ENCODE measurements around the gene LILRB5.
A peak's percentile ranks its signal among the peaks of the same experiment; 100 is the strongest.
"Not testable (repeated sequence)": the region's sequence is repeated elsewhere in the genome, so short reads cannot be mapped to it uniquely, and the experiment has no call there.

Gene LILRB5

DNA sequence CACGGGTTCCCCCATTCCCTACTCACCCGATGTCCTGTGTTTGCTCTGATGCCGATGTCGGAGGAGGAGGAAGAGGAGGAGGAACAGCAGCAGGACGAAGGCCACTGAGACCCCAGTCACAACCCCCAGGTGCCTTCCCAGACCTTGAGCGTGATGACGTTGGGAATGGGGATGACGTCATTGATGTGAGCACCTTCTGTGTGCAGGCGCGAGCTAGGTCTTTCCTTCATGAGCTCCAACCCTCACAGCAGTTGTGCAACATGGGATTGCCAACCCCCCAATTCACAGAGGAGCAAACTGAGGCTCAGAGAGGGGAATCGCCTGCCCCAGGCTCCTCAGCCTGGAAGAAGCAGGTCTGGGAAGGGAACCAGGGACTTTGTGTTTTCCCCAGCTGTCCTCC is 4.2 kb downstream of the LILRB5 start:
- Histone ChIP-seq H3K4me3 (ENCODE audit: low read depth, low read length) (no peak overlapping the region), H3K27me3 (replicated peaks) (peaks cover 12% of the 10 kb centered on the region), H3K27ac (no peak overlapping the region), H3K36me3 (replicated peaks) (no peaks in the 10 kb centered on the region)
- TF ChIP-seq, protein P1, sequence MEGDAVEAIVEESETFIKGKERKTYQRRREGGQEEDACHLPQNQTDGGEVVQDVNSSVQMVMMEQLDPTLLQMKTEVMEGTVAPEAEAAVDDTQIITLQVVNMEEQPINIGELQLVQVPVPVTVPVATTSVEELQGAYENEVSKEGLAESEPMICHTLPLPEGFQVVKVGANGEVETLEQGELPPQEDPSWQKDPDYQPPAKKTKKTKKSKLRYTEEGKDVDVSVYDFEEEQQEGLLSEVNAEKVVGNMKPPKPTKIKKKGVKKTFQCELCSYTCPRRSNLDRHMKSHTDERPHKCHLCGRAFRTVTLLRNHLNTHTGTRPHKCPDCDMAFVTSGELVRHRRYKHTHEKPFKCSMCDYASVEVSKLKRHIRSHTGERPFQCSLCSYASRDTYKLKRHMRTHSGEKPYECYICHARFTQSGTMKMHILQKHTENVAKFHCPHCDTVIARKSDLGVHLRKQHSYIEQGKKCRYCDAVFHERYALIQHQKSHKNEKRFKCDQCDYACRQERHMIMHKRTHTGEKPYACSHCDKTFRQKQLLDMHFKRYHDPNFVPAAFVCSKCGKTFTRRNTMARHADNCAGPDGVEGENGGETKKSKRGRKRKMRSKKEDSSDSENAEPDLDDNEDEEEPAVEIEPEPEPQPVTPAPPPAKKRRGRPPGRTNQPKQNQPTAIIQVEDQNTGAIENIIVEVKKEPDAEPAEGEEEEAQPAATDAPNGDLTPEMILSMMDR (IDR thresholded peaks at IDR 0.05; ENCODE audit: low read depth, low read length, missing control alignments), result no peak
- no peak for DNase-seq
- in situ Hi-C loops (cut with HindIII; ENCODE audit: low pct_ligation_motif_present, low sequenced_read_pairs), result no loop called here

DNA sequence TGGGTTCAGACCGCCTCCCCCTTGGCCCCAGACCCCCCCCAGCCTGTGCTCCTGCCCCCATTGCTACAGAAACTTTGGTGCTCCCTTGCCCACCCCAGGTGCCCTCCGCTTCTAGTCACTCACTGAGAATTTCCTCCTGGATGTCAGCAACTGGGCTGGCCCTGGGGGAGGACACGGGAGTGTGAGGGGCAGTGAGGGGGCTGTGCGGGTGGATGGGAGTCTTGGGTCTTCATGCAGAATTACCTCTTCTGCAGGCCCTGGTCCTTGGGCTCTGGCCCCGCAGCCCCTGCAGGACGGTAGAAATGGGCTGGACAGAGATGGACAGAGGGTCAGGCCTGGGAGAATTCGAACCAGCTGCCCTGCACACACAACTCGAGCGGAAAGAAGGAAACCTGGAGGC is 4.8 kb downstream of the LILRB5 start:
- Histone ChIP-seq H3K4me3 (ENCODE audit: low read depth, low read length) (no peak overlapping the region), H3K27me3 (replicated peaks) (peaks cover 8% of the 10 kb centered on the region), H3K27ac (no peak overlapping the region), H3K36me3 (replicated peaks) (no peaks in the 10 kb centered on the region)
- TF ChIP-seq, protein P1 (IDR thresholded peaks at IDR 0.05; ENCODE audit: low read depth, low read length, missing control alignments), result no peak
- DNase-seq, result no peak
- in situ Hi-C loops (cut with HindIII; ENCODE audit: low pct_ligation_motif_present, low sequenced_read_pairs), result no loop called here

DNA sequence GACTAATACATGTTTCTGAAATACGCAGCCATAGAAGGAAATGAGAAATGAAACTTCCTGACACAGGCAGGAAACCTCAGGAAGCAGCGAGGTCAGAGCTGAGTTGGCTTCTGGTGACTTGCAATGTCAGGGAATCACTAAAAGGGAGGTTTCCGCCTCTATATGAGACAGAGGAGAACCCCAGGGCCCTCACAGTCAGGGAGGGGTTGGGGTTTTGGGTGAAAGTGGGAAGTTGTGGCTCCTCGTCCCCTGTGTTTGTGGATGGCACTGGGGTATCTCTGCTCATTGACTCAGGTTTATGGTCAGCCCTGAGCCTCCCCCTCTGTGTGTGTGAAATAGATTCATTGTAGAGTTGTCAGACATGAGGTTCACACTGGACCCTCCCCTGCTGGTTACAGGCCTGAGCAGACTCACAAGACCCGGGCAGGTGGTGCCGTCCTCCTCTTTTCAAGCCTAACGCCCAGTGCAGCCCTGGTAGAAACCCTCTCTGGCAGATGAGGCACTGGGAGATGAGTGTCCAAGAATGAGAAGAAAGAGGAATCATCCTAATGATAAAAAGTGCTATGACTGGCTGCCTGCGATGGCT is 9.0 kb downstream of the LILRB5 start:
- no peak overlapping the region for H3K27ac ChIP-seq
- no peak overlapping the region for H3K4me3 ChIP-seq (ENCODE audit: low read depth, low read length)
- peak; percentile 22 for DNase-seq
- TF ChIP-seq, protein P1 (IDR thresholded peaks at IDR 0.05; ENCODE audit: low read depth, low read length, missing control alignments), result no peak
- H3K36me3 ChIP-seq (replicated peaks), result no peaks in the 10 kb centered on the region
- in situ Hi-C loops (cut with HindIII; ENCODE audit: low pct_ligation_motif_present, low sequenced_read_pairs), result no loop called here
- no peaks in the 10 kb centered on the region for H3K27me3 ChIP-seq (replicated peaks)

DNA sequence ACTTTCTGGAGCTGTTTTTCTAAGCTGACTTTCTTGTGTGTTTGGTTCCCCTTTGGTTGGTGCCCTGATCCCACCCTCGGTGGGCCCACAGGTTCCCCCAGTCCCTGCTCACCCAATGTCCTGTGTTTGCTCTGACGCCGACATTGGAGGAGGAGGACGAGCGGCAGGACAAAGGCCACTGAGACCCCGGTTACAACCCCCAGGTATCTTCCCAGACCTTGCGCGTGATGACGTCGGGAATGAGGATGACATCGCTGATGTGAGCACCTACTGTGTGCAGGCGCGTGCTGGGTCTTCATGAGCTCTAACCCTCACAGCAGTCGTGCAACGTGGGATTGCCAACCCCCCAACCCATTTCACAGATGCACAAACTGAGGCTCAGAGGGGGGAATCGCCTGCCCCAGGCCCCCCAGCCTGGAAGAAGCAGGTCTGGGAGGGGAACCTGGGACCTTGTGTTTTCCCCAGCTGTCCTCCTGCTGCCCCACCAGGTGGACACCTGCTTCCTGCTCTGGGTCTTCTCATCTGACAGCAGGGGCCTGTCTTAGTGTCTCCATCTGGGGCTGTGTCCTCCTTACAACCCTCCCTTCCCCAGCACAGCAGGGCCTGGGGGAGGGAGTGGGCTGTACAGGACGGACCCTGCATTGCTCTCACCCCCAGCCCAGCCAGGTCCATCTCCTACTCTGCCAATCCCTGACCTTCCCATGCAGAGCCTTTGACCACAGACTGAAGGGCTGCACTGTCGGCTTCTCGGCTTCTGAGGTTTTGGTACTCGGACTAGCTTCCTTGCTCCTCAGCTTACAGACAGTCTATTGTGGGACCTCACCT is 9.8 kb downstream of the LILRB5 start:
- Histone ChIP-seq H3K4me3 (ENCODE audit: low read depth, low read length) (no peak overlapping the region), H3K27ac (no peak overlapping the region), H3K36me3 (replicated peaks) (no peaks in the 10 kb centered on the region), H3K27me3 (replicated peaks) (no peaks in the 10 kb centered on the region)
- TF ChIP-seq, protein P1 (IDR thresholded peaks at IDR 0.05; ENCODE audit: low read depth, low read length, missing control alignments), result no peak
- no peak for DNase-seq
- in situ Hi-C loops (cut with HindIII; ENCODE audit: low pct_ligation_motif_present, low sequenced_read_pairs), result no loop called here

DNA sequence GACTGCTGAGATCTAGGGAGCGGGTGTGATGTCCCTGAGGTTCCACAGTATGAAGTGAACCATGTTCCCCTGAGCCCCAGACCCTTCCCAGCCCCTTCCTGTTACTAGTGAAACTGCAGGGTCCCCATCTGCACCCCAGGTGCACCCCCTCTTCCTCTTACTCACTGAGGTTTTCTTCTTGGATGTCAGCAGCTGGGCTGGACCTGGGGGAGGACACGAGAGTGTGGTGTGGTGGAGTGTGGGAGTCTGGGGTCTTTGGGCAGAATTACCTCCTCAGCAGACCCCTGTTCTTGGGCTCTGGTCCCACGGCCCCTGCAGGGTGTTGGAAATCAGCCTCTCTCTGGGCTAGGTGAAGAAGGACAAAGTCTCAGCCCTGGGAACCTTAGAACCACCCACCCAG is 11.1 kb downstream of the LILRB5 start:
- Histone ChIP-seq H3K36me3 (replicated peaks) (no peaks in the 10 kb centered on the region), H3K27ac (no peak overlapping the region), H3K27me3 (replicated peaks) (no peaks in the 10 kb centered on the region), H3K4me3 (ENCODE audit: low read depth, low read length) (no peak overlapping the region)
- TF ChIP-seq, protein P1 (IDR thresholded peaks at IDR 0.05; ENCODE audit: low read depth, low read length, missing control alignments), result no peak
- in situ Hi-C loops (cut with HindIII; ENCODE audit: low pct_ligation_motif_present, low sequenced_read_pairs), result no loop called here
- DNase-seq, result no peak

DNA sequence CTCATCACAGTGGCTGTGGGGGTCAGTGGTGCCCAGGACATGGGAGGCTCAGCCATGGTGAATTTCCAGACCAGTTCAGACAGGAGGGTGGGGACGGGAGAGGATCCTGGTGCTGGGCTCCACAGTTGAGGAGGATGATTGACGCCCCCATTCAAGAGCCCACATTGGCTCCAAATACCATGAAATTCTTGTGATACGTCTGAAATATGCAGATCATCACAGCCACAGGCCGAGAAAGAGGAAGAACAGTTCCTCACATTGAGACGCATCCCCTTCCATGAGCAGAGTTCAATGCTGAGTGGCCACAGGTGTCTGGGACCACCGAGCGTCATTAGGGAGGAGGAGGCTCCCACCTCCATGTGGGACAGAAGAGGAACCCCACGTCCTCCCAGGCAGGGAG is 13.3 kb downstream of the LILRB5 start:
- H3K27me3 ChIP-seq (replicated peaks); H3K4me3 ChIP-seq (ENCODE audit: low read depth, low read length); DNase-seq; in situ Hi-C loops (cut with HindIII; ENCODE audit: low pct_ligation_motif_present, low sequenced_read_pairs); H3K27ac ChIP-seq; H3K36me3 ChIP-seq (replicated peaks): not testable (repeated sequence)

DNA sequence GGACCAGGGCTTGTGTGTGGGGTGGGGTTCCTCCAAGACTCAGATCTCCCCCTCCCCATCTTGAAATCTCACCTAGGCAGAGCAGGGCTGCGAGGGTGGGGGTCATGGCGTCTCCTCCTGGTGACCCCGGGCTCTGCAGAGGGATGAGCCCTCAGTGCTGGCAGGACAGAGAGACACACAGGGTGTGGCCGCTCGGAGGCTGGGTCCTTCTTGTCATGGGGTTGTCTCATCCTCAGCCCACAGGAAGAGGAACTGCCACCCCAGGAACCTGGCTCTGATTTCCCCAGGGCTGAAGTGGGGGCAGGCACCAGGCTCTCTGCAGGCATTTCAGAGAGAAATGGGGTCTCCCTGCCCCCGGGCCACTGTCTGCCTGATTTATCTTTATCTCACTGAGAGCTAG is 14.4 kb downstream of the LILRB5 start, which contains the start of gene LILRA6:
LILRA6 (minus strand) TSS at position 145 of the 400 bp plus-strand sequence.
- H3K4me3 ChIP-seq (ENCODE audit: low read depth, low read length); H3K27me3 ChIP-seq (replicated peaks); DNase-seq; in situ Hi-C loops (cut with HindIII; ENCODE audit: low pct_ligation_motif_present, low sequenced_read_pairs); H3K27ac ChIP-seq; H3K36me3 ChIP-seq (replicated peaks): not testable (repeated sequence)

DNA sequence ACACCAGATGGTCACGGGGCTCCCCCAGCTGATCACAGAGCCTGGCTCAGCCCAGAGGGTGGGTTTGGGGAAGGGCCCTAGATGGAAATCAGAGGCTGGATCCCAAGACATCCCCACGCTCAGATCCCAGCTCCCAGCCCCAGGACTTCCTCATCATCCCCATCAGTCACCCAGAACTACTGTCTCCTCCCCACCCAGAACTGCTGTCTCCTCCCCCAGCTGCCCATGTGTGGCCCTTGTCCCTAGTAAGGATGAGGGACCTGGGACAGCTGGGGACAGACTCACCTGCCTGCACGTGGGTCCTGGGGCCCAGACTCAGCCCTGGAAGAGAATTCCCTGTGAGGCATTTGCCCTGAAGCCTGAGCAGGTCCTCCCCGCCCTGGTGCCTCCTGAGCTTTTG is 14.8 kb downstream of the LILRB5 start:
- DNase-seq; H3K4me3 ChIP-seq (ENCODE audit: low read depth, low read length); in situ Hi-C loops (cut with HindIII; ENCODE audit: low pct_ligation_motif_present, low sequenced_read_pairs); H3K27ac ChIP-seq; H3K27me3 ChIP-seq (replicated peaks); H3K36me3 ChIP-seq (replicated peaks): not testable (repeated sequence)
